ENCODE data around the gene PDE11A. TPM values are rescaled to one million over a fixed set of nuclear protein-coding genes. Genes with fewer than 3 reads are reported as not detected.

PDE11A gene
- total RNA-seq, 2 donors from 2014 or later, result 2.6 to 3.2 TPM

GRCh38 chr2:177629357-177630024, 443.1 kb downstream of the PDE11A start:
- no peak for DNase-seq
- Histone ChIP-seq H3K9me3 (no peaks in the 10 kb centered on the region), H3K27me3 (no peaks in the 10 kb centered on the region), H3K4me3 (no peak overlapping the region), H3K36me3 (no peaks in the 10 kb centered on the region), H3K9ac (ENCODE audit: low read depth in 2 of 2, low read length in 2 of 2) (no peak overlapping the region), H3K27ac (no peak overlapping the region), H3K4me1 (no peaks in the 10 kb centered on the region)
- intact Hi-C loops (cut with DNase I), result no loop called here
- no peak for TF ChIP-seq CTCF (IDR thresholded peaks at IDR 0.05)

GRCh38 chr2:177628831-177629230, 443.7 kb downstream of the PDE11A start:
- intact Hi-C loops (cut with DNase I), result no loop called here
- Histone ChIP-seq H3K9me3 (no peaks in the 10 kb centered on the region), H3K36me3 (no peaks in the 10 kb centered on the region), H3K4me1 (no peaks in the 10 kb centered on the region), H3K4me3 (no peak overlapping the region), H3K9ac (ENCODE audit: low read depth in 2 of 2, low read length in 2 of 2) (no peak overlapping the region), H3K27ac (no peak overlapping the region), H3K27me3 (no peaks in the 10 kb centered on the region)
- no peak for DNase-seq
- no peak for TF ChIP-seq CTCF (IDR thresholded peaks at IDR 0.05)

- intact Hi-C loops (cut with DNase I), result no loop called here
- no peak for DNase-seq
- Histone ChIP-seq H3K27me3 (no peaks in the 10 kb centered on the region), H3K9ac (ENCODE audit: low read depth in 2 of 2, low read length in 2 of 2) (no peak overlapping the region), H3K27ac (no peak overlapping the region), H3K4me1 (no peaks in the 10 kb centered on the region), H3K9me3 (no peaks in the 10 kb centered on the region), H3K36me3 (no peaks in the 10 kb centered on the region), H3K4me3 (no peak overlapping the region)
- TF ChIP-seq CTCF (IDR thresholded peaks at IDR 0.05), result no peak
Observed at GRCh38 chr2:177625744-177626650, 446.6 kb downstream of the PDE11A start.

GRCh38 chr2:177622521-177622920, 450.1 kb downstream of the PDE11A start:
- Histone ChIP-seq H3K27ac (no peak overlapping the region), H3K9me3 (no peaks in the 10 kb centered on the region), H3K9ac (ENCODE audit: low read depth in 2 of 2, low read length in 2 of 2) (no peak overlapping the region), H3K36me3 (no peaks in the 10 kb centered on the region), H3K27me3 (no peaks in the 10 kb centered on the region), H3K4me3 (no peak overlapping the region), H3K4me1 (no peaks in the 10 kb centered on the region)
- intact Hi-C loops (cut with DNase I), result no loop called here
- TF ChIP-seq CTCF (IDR thresholded peaks at IDR 0.05), result no peak
- no peak for DNase-seq

GRCh38 chr2:177619986-177620385, 452.6 kb downstream of the PDE11A start:
- H3K36me3 ChIP-seq, result no peaks in the 10 kb centered on the region
- H3K9me3 ChIP-seq, result no peaks in the 10 kb centered on the region
- H3K27me3 ChIP-seq, result no peaks in the 10 kb centered on the region
- no peak overlapping the region for H3K4me3 ChIP-seq
- H3K9ac ChIP-seq (ENCODE audit: low read depth in 2 of 2, low read length in 2 of 2), result no peak overlapping the region
- TF ChIP-seq CTCF (IDR thresholded peaks at IDR 0.05), result no peak
- H3K4me1 ChIP-seq, result no peaks in the 10 kb centered on the region
- no peak for DNase-seq
- H3K27ac ChIP-seq, result no peak overlapping the region
- intact Hi-C loops (cut with DNase I), result loop anchor here (10.0 kb wide), 1 partner anchor 455 kb away; no protein-coding TSS in a partner anchor
